Stimulated activated CD4-positive, alpha-beta T cell treated with anti-CD3 and anti-CD28 coated beads, Interleukin-12 subunit alpha, Interleukin-12 subunit beta, amount 100 ng/mL, for 4 hours (primary cell): ENCODE results near the gene BICDL1.
"Not testable (repeated sequence)": the region's sequence is repeated elsewhere in the genome, so short reads cannot be mapped to it uniquely, and the experiment has no call there.

Experiments used
- DNase-seq: peaks from one replicate; pipeline ENCODE4 v3.0.0-alpha.2; 2020

Gene BICDL1

GRCh38 chr12:120006258-120006975 lies 17.4 kb downstream of the BICDL1 start:
- no peak for DNase-seq

- peak; percentile 42 for DNase-seq
Measured at GRCh38 chr12:120007272-120007671, 18.2 kb downstream of the BICDL1 start.

DNA sequence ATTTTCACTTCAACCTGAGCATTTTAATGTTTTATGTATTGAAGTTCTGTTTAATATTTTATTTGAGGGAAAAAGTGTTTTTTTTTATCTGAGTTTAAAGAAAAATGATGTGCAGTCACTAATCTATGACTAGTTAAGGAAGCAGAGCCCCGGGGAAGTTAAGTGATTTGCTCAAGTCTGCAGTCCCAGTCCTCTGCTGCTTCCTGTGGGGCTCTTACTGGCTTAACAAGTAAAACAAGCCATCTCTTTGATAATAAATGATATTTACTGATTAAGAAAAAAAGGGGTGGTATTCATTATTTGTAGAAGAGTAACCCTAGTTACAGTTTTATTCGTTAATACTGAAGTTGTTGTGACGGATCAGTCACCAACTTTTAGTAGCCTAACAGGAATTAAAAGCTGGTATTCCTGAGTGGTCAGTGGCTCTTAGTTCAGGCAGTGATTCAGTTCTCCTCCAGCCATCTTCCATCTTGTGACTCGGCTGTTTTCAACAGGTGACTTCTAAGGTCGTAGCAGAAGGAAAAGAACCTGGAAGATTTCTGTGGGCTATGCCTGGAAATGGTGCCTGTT lies 21.7 kb downstream of the BICDL1 start:
- no peak for DNase-seq

GRCh38 chr12:120012067-120012621 lies 23.1 kb downstream of the BICDL1 start:
- peak; percentile 53 for DNase-seq

GRCh38 chr12:120013659-120014380 lies 24.8 kb downstream of the BICDL1 start:
- DNase-seq: no peak

DNA sequence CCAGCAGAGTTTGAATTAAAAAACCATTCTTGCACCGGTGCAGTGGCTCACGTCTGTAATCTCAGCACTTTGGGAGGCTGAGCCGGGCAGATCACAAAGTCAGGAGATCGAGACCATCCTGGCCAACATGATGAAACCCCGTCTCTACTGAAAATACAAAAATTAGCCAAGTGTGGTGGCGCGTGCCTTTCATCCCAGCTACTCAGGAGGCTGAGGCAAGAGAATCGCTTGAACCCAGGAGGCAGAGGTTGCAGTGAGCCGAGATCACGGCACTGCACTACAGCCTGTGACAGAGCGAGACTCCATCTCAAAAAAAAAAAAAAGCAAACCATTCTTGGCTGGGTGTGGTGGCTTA lies 25.3 kb downstream of the BICDL1 start:
- not testable (repeated sequence) for DNase-seq

DNA sequence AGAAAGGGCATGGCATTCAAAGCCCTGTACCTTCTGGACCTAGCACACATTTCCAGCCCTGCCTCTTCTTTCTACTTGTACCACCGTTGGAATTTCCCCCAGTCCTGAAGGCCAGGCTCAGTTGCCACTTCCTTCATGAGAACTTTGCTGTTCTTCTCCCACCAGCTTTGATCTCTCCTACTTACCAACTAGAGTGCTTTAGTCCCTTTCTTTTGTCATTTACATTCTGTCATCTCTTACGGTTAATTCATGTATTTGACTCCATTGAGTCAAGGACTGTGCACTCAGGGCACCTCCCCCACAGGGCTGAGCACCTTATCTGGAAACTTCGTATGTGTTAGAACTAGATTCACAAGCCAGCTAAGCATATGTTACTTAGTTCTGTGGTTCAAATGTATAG lies 26.3 kb downstream of the BICDL1 start:
- DNase-seq: peak; percentile 51

GRCh38 chr12:120016199-120016598 lies 27.2 kb downstream of the BICDL1 start:
- not testable (repeated sequence) for DNase-seq

- DNase-seq: no peak
Measured at GRCh38 chr12:120019197-120019596, 30.2 kb downstream of the BICDL1 start.

GRCh38 chr12:120019938-120020337 lies 30.9 kb downstream of the BICDL1 start:
- no peak for DNase-seq

DNA sequence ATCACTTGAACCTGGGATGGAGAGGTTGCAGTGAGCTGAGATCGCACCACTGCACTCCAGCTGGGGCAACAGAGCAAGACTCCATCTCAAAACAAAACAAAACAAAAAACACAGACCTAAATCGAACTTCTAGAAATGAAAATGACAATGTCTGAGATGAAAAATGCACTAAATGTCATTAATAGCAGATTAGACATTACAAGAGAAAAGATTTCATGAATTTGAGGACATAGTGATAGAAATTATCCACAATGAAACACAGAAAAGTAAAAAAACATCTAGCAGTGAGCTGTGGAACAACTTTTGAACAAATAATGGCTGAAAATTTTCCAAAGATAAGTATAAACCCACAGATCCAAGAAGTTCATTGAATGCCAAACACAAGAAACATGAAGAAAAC lies 35.2 kb downstream of the BICDL1 start:
- no peak for DNase-seq

GRCh38 chr12:120025640-120026039 lies 36.6 kb downstream of the BICDL1 start:
- no peak for DNase-seq

DNA sequence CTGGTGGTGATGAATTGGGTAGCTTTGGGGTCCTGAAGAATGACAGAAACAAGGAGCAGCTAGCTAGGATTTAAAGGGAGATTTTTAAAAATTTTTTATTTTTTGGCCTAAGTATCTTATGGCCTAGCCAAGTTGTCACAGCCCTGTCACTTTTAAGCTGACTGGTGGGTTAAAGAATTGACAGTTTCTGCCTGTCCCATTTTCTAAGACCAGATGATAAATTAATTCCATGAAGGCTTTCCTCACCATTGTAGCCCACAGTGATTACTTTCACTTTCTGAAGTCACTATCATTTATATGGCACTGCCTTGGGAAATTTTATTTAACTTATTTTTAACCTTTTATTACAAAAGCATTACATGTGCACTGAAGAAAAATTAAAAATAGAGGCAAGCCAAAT lies 43.2 kb downstream of the BICDL1 start:
- DNase-seq: no peak

- no peak for DNase-seq
Measured at GRCh38 chr12:120037851-120038250, 48.8 kb downstream of the BICDL1 start.

DNA sequence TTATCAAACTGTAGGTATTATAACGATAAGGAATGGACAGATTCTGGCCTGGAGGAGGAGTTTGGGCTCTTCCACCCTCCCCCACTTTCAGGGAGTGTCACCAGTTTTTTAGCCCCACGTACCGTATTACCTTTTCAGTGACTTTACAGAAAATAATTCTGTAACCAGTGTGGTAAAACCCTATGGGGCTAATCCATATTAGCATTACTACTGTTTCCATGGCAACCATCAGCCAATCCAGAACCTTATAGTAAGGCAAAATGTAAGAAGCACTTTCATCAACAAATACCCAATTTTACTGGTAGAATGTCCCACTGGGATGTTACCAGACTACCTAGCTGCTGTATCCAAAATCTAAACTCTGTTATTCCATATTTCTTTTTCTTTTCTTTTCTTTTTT lies 50.7 kb downstream of the BICDL1 start:
- DNase-seq: no peak

- peak; percentile 6 for DNase-seq
Measured at GRCh38 chr12:120041386-120042231, 52.6 kb downstream of the BICDL1 start.

- not testable (repeated sequence) for DNase-seq
Measured at GRCh38 chr12:120045367-120045766, 56.3 kb downstream of the BICDL1 start.

- no peak for DNase-seq
Measured at GRCh38 chr12:120047072-120047471, 58.0 kb downstream of the BICDL1 start.

- DNase-seq: no peak
Measured at GRCh38 chr12:120048263-120048662, 59.2 kb downstream of the BICDL1 start.

- no peak for DNase-seq
Measured at GRCh38 chr12:120049426-120049825, 60.4 kb downstream of the BICDL1 start.

DNA sequence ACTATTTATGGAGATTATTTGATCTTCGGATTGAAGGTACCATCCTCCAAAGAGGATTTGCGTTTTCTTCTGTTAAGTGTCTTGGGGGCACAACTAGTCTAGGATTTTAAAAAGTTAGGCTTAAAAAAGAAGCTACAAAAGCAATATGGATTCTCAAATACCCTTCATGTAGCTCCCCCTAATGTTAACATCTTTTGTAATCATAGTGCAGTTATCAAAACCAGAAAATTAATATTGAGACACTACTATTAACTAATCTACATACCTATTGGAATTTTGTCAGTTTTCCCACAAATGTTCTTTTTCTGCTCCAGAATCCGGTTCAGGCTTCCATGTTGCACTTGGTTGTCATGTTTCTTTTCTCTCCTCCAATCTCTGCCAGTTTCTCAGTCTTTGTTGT lies 62.5 kb downstream of the BICDL1 start:
- no peak for DNase-seq

- DNase-seq: no peak
Measured at GRCh38 chr12:120054293-120054692, 65.3 kb downstream of the BICDL1 start.
